Endothelial cell of umbilical vein (primary cell): ENCODE results near the gene DISP3. TPM values are rescaled to one million over a fixed set of nuclear protein-coding genes. Genes with fewer than 3 reads are reported as not detected.

Experiments used
- BruUV-seq: library from RNA; stranded (reverse); fragments of 400-500 nt; replicated peaks from 2 replicates; lab custom pipeline; 2021; lab: Mats Ljungman, UMichigan
- CTCF ChIA-PET: fragments of 300-600, 350-600 bp; sonication (Branson Sonifier 250); formaldehyde crosslinking; loops from one replicate; lab custom pipeline; 2021; ENCODE audit warnings: antibody characterized with exemption, inconsistent platforms; lab: Charles Lee
- POLR2A ChIA-PET: fragments of 300-600, 350-600 bp; sonication (Branson Sonifier 250); formaldehyde crosslinking; loops from one replicate; lab custom pipeline; 2021; ENCODE audit warnings: antibody characterized with exemption, inconsistent platforms; lab: Charles Lee
- DNase-seq: peaks from one replicate; pipeline ENCODE4 v3.0.0-alpha.2; 2011; ENCODE audit warnings: low read depth, low spot score
- FAIRE-seq: peaks from 2 replicates; lab custom pipeline; 2011; peaks lifted over from hg19 to GRCh38; lab: Jason Lieb, UNC
- H2AFZ ChIP-seq: 2 replicates; pipeline ENCODE4 v1.6.0; 2012; ENCODE audit warnings: low read depth, low read length, control low read depth, inconsistent platforms
- H3K27ac ChIP-seq: 2 replicates; pipeline ENCODE4 v1.5.1; 2011; ENCODE audit warnings: low read depth, mild to moderate bottlenecking, control low read depth, low read length, moderate library complexity; ENCODE audit not compliant: insufficient read depth
- H3K27me3 ChIP-seq, 2 experiments: 2 replicates each; pipeline versions ENCODE4 v1.6.0 to v1.6.1; 2011; ENCODE audit warnings: low read length in 2 of 2, mixed read lengths in 1 of 2; ENCODE audit not compliant: control insufficient read depth in 2 of 2, insufficient read depth in 2 of 2
- H3K36me3 ChIP-seq, 2 experiments: 2 replicates in 1 of 2; 3 replicates in 1 of 2; pipeline ENCODE4 v1.5.1; 2011; ENCODE audit warnings: low read length in 2 of 2, mild to moderate bottlenecking in 1 of 2, moderate library complexity in 1 of 2; ENCODE audit not compliant: control insufficient read depth in 2 of 2, insufficient read depth in 2 of 2; ENCODE audit errors: extremely low read depth in 1 of 2
- H3K4me1 ChIP-seq: 3 replicates; pipeline ENCODE4 v1.5.1; 2011; ENCODE audit warnings: mild to moderate bottlenecking, low read length; ENCODE audit not compliant: control insufficient read depth, insufficient read depth; ENCODE audit errors: extremely low read depth
- H3K4me2 ChIP-seq: 2 replicates; pipeline ENCODE4 v1.6.1; 2011; ENCODE audit warnings: low read length, control low read depth, mixed read lengths; ENCODE audit not compliant: insufficient read depth
- H3K4me3 ChIP-seq, 3 experiments: fragments of 200-600 bp in 1 of 3; sonication (generic), shearing (Covaris generic) in 1 of 3; replicated peaks in 1 of 3; 2 replicates each; pipeline ENCODE4 v1.5.1; 2011 to 2016; ENCODE audit warnings: control low read depth in 3 of 3, low read length in 3 of 3, mild to moderate bottlenecking in 2 of 3, inconsistent platforms in 1 of 3, low read depth in 1 of 3, moderate library complexity in 1 of 3; ENCODE audit not compliant: insufficient read depth in 1 of 3
- H3K79me2 ChIP-seq: 2 replicates; pipeline ENCODE4 v1.6.0; 2012; ENCODE audit warnings: low read length, inconsistent platforms; ENCODE audit not compliant: control insufficient read depth, insufficient read depth
- H3K9ac ChIP-seq: replicated peaks from 2 replicates; pipeline ENCODE3; 2011; ENCODE audit warnings: low read length, control low read depth; ENCODE audit not compliant: insufficient read depth; ENCODE audit errors: extremely low read depth
- H3K9me1 ChIP-seq: replicated peaks from 3 replicates; pipeline ENCODE4 v1.6.0; 2011; ENCODE audit warnings: mild to moderate bottlenecking, low read length; ENCODE audit not compliant: control insufficient read depth, insufficient read depth; ENCODE audit errors: extremely low read depth
- H3K9me3 ChIP-seq: replicated peaks from 2 replicates; pipeline ENCODE4 v1.5.1; 2012; ENCODE audit warnings: low read length, inconsistent platforms; ENCODE audit not compliant: control insufficient read depth, insufficient read depth
- H4K20me1 ChIP-seq: replicated peaks from 2 replicates; pipeline ENCODE3; 2011; ENCODE audit warnings: mild to moderate bottlenecking, low read length; ENCODE audit not compliant: control insufficient read depth, insufficient read depth; ENCODE audit errors: extremely low read depth
- EZH2 ChIP-seq: IDR thresholded peaks from 2 replicates; pipeline ENCODE4 v1.6.1; 2012; ENCODE audit warnings: borderline replicate concordance, low read depth, mild to moderate bottlenecking, moderate library complexity, low read length, inconsistent platforms; ENCODE audit not compliant: severe bottlenecking
- FOS ChIP-seq: IDR thresholded peaks from 2 replicates; pipeline ENCODE4 v1.6.1; 2011; ENCODE audit warnings: mild to moderate bottlenecking, low read length, moderate library complexity, borderline replicate concordance; ENCODE audit not compliant: insufficient read depth
- GATA2 ChIP-seq: IDR thresholded peaks from 2 replicates; pipeline ENCODE4 v1.7.0; 2011; ENCODE audit warnings: low read depth, mild to moderate bottlenecking, moderate library complexity, mixed read lengths, low read length; ENCODE audit not compliant: insufficient read length, insufficient read depth
- JUN ChIP-seq: IDR thresholded peaks from 2 replicates; pipeline ENCODE4 v1.6.1; 2011; ENCODE audit warnings: borderline replicate concordance, low read depth; ENCODE audit not compliant: insufficient read length, insufficient read depth
- MYC ChIP-seq: IDR thresholded peaks from one replicate; pipeline ENCODE4 v1.6.1; 2011; ENCODE audit warnings: mild to moderate bottlenecking, low read depth, low read length
- POLR2A ChIP-seq: IDR thresholded peaks from 2 replicates; pipeline ENCODE4 v1.6.1; 2012; ENCODE audit warnings: low read depth, mild to moderate bottlenecking, control low read depth, low read length
- POLR2AphosphoS5 ChIP-seq: IDR thresholded peaks from 2 replicates; pipeline ENCODE4 v1.6.1; 2012; ENCODE audit warnings: low read depth, mild to moderate bottlenecking, control low read depth, low read length, moderate library complexity; ENCODE audit not compliant: insufficient read depth
- dilution Hi-C: fragments of 300-500 bp; cut with MboI; formaldehyde crosslinking; loops from one replicate; pipeline ENCODE4 v1.15.0; 2019; ENCODE audit warnings: low sequenced_read_pairs; ENCODE audit not compliant: extremely low pct_ligation_motif_present
- intact Hi-C: fragments of 100-400 bp; cut with micrococcal nuclease; formaldehyde crosslinking; loops from one replicate; pipeline ENCODE4 v1.10.0; 2022
- polyA plus RNA-seq, 4 experiments: library from polyadenylated mRNA; depleted of rRNA in 3 of 4; stranded (reverse) in 3 of 4; unstranded in 1 of 4; fragments of >200 nt; gene quantifications; 2 replicates each; pipeline versions ENCODE4 v1.2.1 to v1.2.3, GENCODE V29; 2011 to 2012; ENCODE audit warnings: missing spikeins in 1 of 4
- total RNA-seq: library from RNA; stranded (reverse); gene quantifications from 2 replicates; pipeline ENCODE4 v1.2.3, GENCODE V29; 2021
- TF ChIP-seq, protein P1 (sequence below), 2 donors: IDR thresholded peaks; 1 replicate in 1 of 2; 2 replicates in 1 of 2; pipeline ENCODE4 v1.5.1; 2011; ENCODE audit warnings: low read length in 2 of 2, mild to moderate bottlenecking in 2 of 2, moderate library complexity in 2 of 2, control low read depth in 1 of 2, inconsistent platforms in 1 of 2, low read depth in 1 of 2; ENCODE audit not compliant: insufficient read depth in 1 of 2; ENCODE audit errors: extremely low read depth in 1 of 2

The DISP3 gene
- total and polyA plus RNA-seq, 2 donors (not counting 3 experiments of a cell fraction or from before 2014, with no cell fraction given) = 0.26 to 0.49 TPM

DNA sequence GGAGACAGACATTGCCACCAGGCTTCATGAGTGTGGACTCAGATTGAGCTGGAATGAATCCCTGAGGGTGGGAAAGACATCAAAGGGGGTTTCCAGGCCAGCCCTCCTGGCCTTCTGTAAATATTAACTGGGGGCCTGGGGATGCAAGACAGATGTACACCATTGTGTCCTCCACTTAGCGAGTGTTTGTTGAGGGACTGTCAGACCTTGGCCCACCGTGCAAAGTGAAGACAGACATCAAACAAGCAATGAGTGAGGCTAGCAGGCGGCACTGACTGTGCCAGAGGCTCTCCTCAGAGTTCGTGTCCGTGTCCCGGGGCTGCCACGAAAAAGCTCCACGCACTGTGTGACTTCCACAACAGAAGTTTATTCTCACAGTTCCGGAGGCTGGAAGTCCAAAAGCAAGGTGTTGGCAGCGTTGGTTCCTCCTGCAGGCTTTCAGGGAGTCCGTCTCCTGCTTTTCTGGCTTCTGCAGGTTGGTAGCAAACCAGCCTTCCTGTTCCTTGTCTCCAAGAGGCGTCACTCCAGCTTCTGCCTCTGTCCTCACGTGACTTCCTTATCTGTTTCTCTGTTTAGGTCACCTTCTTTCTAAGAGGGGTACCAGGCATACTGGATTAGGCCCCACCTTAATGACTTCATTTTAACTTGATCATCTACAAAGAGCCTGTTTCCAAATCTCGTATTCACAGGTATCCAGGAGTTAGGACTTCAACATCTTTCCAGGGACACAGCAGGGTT lies 59.1 kb downstream of the DISP3 start:
- ChIA-PET CTCF (no interaction called here), POLR2A (no interaction called here)
- Histone ChIP-seq H3K9me3 (no peaks in the 10 kb centered on the region), H2AFZ (no peak overlapping the region), H3K4me3 (no peak overlapping the region), H4K20me1 (no peaks in the 10 kb centered on the region), H3K36me3 (no peaks in the 10 kb centered on the region), H3K27ac (no peak overlapping the region), H3K4me2 (no peak overlapping the region), H3K9me1 (no peaks in the 10 kb centered on the region), H3K27me3 (no peaks in the 10 kb centered on the region), H3K9ac (no peak overlapping the region), H3K4me1 (no peaks in the 10 kb centered on the region), H3K79me2 (no peaks in the 10 kb centered on the region)
- FAIRE-seq = no peak
- intact Hi-C loops (no loop called here), dilution Hi-C loops (no loop called here)
- TF ChIP-seq GATA2 (no peak), MYC (no peak), POLR2A (no peak), POLR2AphosphoS5 (no peak), FOS (no peak), EZH2 (no peak), JUN (no peak)
- TF ChIP-seq, protein P1, sequence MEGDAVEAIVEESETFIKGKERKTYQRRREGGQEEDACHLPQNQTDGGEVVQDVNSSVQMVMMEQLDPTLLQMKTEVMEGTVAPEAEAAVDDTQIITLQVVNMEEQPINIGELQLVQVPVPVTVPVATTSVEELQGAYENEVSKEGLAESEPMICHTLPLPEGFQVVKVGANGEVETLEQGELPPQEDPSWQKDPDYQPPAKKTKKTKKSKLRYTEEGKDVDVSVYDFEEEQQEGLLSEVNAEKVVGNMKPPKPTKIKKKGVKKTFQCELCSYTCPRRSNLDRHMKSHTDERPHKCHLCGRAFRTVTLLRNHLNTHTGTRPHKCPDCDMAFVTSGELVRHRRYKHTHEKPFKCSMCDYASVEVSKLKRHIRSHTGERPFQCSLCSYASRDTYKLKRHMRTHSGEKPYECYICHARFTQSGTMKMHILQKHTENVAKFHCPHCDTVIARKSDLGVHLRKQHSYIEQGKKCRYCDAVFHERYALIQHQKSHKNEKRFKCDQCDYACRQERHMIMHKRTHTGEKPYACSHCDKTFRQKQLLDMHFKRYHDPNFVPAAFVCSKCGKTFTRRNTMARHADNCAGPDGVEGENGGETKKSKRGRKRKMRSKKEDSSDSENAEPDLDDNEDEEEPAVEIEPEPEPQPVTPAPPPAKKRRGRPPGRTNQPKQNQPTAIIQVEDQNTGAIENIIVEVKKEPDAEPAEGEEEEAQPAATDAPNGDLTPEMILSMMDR (IDR thresholded peaks at IDR 0.05; ENCODE audit: extremely low read depth in 1 of 2, insufficient read depth in 1 of 2, low read depth in 1 of 2, low read length in 2 of 2) = no peak
- DNase-seq = no peak
- BruUV-seq = no TSS peak
